Lung (tissue), 12 donors: ENCODE measurements around the gene P2RY6. TPM values are rescaled to one million over a fixed set of nuclear protein-coding genes. Genes with fewer than 3 reads are reported as not detected.

Experiments used
- ATAC-seq: fragments of 200-7000 bp; cut with Tn5 transposase; one replicate; pipeline ENCODE4 v1.9.1; 2020; ENCODE audit warnings: moderate number of reproducible peaks; ENCODE audit not compliant: insufficient read depth, low FRiP score
- DNase-seq, 3 donors: peaks; one replicate each; pipeline ENCODE4 v3.0.0-alpha.2; 2013 to 2017
- H3K27ac ChIP-seq, 2 donors: one replicate each; pipeline ENCODE4 v1.5.1; 2013; ENCODE audit warnings: mild to moderate bottlenecking in 2 of 2, moderate library complexity in 2 of 2, control low read depth in 1 of 2, inconsistent platforms in 1 of 2, low read depth in 1 of 2, low read length in 1 of 2
- H3K27me3 ChIP-seq, 3 donors: one replicate each; pipeline ENCODE4 v1.5.1; 2013; ENCODE audit warnings: low read length in 2 of 3; ENCODE audit not compliant: control insufficient read depth in 3 of 3, insufficient read depth in 3 of 3
- H3K36me3 ChIP-seq, 4 donors: one replicate each; pipeline ENCODE4 v1.5.1; 2013; ENCODE audit warnings: low read length in 4 of 4, mild to moderate bottlenecking in 1 of 4, moderate library complexity in 1 of 4; ENCODE audit not compliant: control insufficient read depth in 4 of 4, insufficient read depth in 4 of 4
- H3K4me1 ChIP-seq, 5 donors: one replicate each; pipeline ENCODE4 v1.5.1; 2013; ENCODE audit warnings: low read length in 5 of 5, mild to moderate bottlenecking in 2 of 5, moderate library complexity in 1 of 5; ENCODE audit not compliant: control insufficient read depth in 5 of 5, insufficient read depth in 5 of 5
- H3K4me3 ChIP-seq: one replicate; pipeline ENCODE4 v1.5.1; 2013; ENCODE audit warnings: mild to moderate bottlenecking, control low read depth, moderate library complexity
- H3K9ac ChIP-seq, 2 donors: one replicate each; pipeline ENCODE4 v1.5.1; 2013; ENCODE audit warnings: low read length in 2 of 2, control low read depth in 1 of 2; ENCODE audit not compliant: insufficient read depth in 1 of 2
- H3K9me3 ChIP-seq, 4 donors: one replicate each; pipeline ENCODE4 v1.5.1; 2013; ENCODE audit warnings: low read length in 3 of 4, mild to moderate bottlenecking in 1 of 4, moderate library complexity in 1 of 4; ENCODE audit not compliant: control insufficient read depth in 4 of 4, insufficient read depth in 3 of 4
- CTCF ChIP-seq: IDR thresholded peaks from 2 replicates; pipeline ENCODE4 v1.5.1; 2012; ENCODE audit warnings: mild to moderate bottlenecking; ENCODE audit errors: control extremely low read depth, extremely low read depth
- WGBS, 2 donors: extraction: QIAGEN DNeasy Blood & Tissue Kit; methylation state at CpG; one replicate each; pipeline ENCODE4 v1.1.7; 2013; 5-methylcytosine and 5-hydroxymethylcytosine counted together
- polyA plus RNA-seq, 2 donors: library from polyadenylated mRNA; stranded (reverse); fragments of 200-250 nt; gene quantifications; one replicate each; pipeline ENCODE4 v1.2.1, GENCODE V29; 2013
- total RNA-seq, 2 donors: library from RNA; depleted of rRNA in 1 of 2; stranded (reverse); fragments of >200 nt in 1 of 2; gene quantifications; one replicate each; pipeline ENCODE4 v1.2.1, GENCODE V29; 2014 to 2021
- donor health status: control.
- donor health status: control.
- donor health status: Bipolar disorder and iron deficiency.
- donor health status: healthy.
- donor health status: DM: yes; HTN: yes; CAD: no.

The P2RY6 gene
- total and polyA plus RNA-seq, 4 donors, result 3.0 to 13.0 (median 3.6) TPM

GRCh38 chr11:73242251-73243092 is 29.7 kb upstream of the P2RY6 start:
- peak; percentile 93 for TF ChIP-seq CTCF
- peak; percentile 92 to 94 (median 93) for DNase-seq
- Histone ChIP-seq H3K9ac (no peak overlapping the region), H3K27ac (peak overlapping the region in 1 of 2 donors; percentile 30), H3K27me3 (no peaks in the 10 kb centered on the region), H3K9me3 (no peaks in the 10 kb centered on the region), H3K4me3 (no peak overlapping the region), H3K4me1 (peaks cover 8 to 36% (median 17%) of the 10 kb centered on the region in 5 donors), H3K36me3 (no peaks in the 10 kb centered on the region)
- 24 to 27% methylated on average over 12 of the region's 12 CpGs for WGBS, 2 donors
- ATAC-seq, result peak; percentile 67

- no peak for ATAC-seq
- H3K9ac ChIP-seq, result no peak overlapping the region
Measured at GRCh38 chr11:73243093-73243485, 29.0 kb upstream of the P2RY6 start.

GRCh38 chr11:73244589-73245240 is 27.4 kb upstream of the P2RY6 start:
- no peak overlapping the region for H3K27ac ChIP-seq
- DNase-seq, result no peak
- ATAC-seq, result no peak
- no peak overlapping the region for H3K4me3 ChIP-seq
- H3K27me3 ChIP-seq, result no peaks in the 10 kb centered on the region
- H3K36me3 ChIP-seq, result no peaks in the 10 kb centered on the region
- 72 to 74% methylated on average over 4 of the region's 4 CpGs for WGBS, 2 donors
- peaks cover 5 to 36% (median 17%) of the 10 kb centered on the region in 5 donors for H3K4me1 ChIP-seq
- no peaks in the 10 kb centered on the region for H3K9me3 ChIP-seq
- no peak for TF ChIP-seq CTCF
- H3K9ac ChIP-seq, result no peak overlapping the region

More at GRCh38 chr11:73243093-73243485, 29.0 kb upstream of the P2RY6 start:
- TF ChIP-seq CTCF, result no peak
- WGBS, 2 donors, result 77 to 89% methylated on average over 8 of the region's 8 CpGs
- Histone ChIP-seq H3K36me3 (no peaks in the 10 kb centered on the region), H3K27ac (no peak overlapping the region), H3K4me1 (peaks cover 8 to 36% (median 17%) of the 10 kb centered on the region in 5 donors), H3K9me3 (no peaks in the 10 kb centered on the region), H3K27me3 (no peaks in the 10 kb centered on the region), H3K4me3 (no peak overlapping the region)
- no peak for DNase-seq
